HG03521 (cell line): ENCODE results near the gene FUT1.

Source experiments
- ATAC-seq: cut with Tn5 transposase; IDR thresholded peaks from one replicate; pipeline ENCODE4 v1.9.1; 2021; ENCODE audit warnings: mild to moderate bottlenecking, moderate library complexity; ENCODE audit not compliant: unreplicated experiment

FUT1 gene

DNA sequence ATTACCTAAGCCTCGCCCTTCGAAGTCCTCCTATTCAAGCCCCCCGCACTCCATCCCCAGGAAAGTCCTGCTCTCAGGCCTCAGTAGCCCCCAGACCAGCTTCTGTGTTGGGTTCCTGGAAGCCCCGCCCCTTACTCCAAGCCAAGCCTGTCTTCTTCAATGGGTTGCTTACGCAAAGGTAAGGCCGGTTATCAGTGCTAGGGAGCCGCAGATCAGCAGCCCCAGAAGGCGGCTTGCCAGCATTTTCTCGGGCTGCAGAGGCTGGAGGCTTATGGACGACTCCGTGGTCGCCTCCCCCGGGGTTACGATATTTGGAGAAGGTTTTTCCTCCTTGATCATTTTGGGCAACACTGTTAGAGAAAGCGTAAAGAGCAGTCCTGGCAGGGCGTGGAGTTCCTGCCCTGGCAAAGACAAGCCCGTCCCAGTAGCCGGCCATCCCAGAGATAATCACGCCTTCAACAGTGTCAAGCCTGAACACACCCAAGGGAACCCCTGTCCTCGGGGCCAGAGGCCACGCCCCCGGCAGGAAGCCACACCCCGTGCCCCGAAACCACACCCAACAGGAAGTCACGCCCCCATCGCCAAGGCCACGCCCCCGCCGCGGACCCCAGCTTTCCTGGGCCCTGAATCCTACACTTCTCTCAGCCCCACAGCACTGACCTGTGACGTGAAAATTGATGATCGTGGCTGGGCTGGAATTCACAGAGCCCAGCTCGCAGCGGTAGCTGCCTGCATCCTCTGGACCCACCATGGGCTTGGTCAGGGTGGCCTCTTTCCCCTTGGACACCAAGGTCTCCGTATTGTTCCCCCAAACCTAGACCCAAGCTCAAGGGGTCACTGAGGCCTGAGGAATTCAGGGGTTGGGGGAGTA is 11.1 kb downstream of the FUT1 start:
- no peak for ATAC-seq

DNA sequence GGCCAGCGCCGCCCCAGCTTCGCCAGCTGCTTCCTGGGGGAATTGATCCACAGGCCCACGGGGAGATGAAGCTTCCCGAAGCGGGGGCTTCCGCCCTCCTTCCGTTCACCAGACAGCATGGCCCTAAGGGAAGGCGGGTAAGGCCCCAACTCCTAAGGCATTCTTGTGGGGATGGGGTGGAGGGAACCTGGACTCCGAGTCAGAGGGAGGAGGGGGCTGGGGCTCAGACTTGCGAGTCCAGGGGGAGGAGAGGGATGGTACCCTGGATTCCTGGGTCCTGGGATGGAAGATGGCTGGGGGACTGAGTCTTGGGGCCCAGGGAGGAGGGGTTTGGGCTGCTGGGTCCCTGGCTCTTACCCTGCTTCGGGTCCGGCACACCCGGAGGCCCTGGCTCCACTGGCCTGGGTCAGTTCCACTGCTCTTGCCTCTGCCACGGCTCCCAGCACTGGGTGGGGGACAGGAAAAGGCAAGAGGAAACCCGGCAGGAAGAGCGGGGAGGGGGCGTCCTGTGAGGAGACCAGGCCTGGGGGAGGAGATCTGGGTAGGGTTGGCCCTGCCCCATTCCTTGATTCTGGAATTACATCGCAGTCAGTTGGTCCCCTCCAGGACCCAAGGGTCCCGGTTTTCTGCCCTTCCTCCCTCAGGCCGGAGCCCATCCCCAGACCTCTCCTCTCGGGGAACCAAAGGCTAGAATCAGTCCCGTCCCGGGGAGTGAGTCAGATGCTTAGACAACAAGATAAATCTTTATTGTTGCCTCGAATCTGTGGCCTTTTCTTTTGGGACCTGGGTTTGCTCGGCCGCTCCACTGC is 12.1 kb downstream of the FUT1 start, which contains the start of gene RASIP1:
Gene RASIP1 (minus strand): TSS at position 447 of the 809 bp plus-strand sequence. CDS start 328 bp downstream, at position 119.
- no peak for ATAC-seq

DNA sequence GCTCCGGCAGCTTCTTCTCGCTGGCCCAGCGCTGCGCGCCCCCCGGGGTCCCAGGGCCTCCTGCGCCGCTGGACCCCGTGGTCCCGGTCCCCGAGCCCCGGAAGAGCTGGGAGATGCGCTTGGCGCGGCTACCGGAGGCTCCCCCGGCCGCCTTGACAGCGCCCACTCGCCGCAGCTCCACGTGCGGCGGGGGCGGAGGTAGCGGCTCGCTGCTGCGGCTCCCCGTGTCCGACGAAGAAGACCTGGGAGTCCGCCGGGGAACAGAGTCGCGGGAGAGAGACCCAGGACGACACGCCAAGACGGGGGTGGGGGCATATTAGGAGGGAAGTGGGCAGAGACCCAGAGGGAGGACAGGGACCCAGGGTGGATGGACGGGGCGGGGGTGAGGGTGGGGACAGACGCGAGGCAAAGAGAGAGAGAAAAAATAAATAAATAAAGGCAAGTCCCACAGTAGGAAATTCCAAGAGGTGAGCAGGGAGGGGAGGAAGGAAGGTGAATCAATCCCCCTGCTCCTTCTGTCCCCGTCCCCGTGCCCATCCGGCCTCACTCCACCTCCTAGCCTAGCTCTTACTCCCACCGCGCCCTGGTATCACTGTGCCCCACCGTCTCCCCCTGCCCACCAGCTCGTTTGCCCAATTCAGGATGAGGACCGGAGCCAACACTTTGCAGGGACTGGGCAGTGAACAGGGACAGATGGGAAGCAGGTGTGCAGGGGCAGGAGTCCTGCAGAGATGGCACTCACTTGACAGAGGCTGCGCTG is 12.9 kb downstream of the FUT1 start:
- no peak for ATAC-seq

DNA sequence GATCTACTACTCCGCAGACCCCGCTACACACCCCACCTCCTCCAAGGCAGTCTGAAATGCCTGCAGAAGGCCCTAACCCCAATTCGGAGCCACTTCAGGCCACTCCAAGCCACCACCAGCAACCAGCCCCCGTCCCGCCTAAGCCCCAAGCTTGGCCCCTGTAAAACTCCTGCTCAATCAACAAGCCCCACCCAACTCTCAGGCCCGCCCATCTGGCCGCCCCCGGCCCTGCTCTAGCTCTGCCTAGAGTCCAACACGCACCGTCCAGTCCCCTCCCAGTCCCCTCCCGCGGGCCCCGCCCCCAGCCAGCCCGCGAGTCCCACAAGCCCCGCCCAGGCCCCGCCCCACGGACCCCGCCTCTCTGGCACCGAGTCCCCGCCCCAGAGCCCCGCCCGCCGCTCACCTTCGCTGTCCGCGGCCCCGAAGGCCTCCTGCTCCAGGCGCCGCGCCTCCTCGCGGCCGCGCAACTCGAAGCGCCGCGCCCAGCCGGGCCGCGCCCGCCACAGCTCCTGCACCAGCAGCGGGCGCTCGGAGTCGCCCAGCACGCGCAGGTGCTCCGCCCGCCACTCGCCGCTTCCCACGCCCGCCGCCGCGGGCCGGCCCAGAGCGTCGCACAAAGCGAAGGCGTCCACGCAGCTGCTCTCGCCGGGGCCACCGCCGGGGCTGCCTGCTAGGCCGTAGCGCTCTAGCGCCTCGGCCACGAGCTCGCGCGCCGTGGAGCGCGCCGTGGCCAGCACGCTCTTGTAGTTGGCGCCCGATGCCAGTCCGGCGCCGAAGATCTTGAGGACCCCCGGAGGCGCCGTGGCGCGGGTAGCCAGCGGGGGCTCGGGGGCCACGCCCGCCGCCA is 13.7 kb downstream of the FUT1 start:
- peak; percentile 75 for ATAC-seq

DNA sequence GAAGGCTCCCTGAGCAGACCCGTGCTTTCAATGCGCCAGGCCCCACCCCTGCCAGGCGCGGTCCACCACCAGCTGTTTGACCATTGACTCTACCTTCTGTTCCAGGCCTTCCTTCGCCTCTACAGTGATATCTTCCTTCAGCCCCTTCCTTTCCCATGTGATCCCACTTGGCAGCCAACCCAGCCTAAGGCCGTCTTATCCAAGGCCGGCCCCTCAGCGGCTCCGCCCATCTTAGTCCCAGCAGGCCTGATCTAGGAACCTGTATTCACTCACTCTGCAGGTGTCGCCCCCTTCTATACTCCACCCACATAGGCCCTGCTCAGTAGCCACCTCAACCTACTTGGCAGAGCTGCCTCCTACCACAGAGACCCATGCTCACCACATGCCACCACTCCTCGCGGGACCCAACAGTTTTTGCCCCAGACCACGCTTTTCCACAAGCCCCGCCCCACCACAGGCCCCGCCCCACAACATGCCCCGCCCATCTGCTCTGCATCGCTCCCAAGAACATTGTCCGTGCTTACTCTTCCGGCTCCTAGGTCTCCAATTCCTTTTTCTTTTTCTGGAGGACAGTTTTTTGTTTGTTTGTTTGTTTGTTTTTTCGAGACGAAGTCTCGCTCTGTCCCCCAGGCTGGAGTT is 15.0 kb downstream of the FUT1 start:
- no peak for ATAC-seq

DNA sequence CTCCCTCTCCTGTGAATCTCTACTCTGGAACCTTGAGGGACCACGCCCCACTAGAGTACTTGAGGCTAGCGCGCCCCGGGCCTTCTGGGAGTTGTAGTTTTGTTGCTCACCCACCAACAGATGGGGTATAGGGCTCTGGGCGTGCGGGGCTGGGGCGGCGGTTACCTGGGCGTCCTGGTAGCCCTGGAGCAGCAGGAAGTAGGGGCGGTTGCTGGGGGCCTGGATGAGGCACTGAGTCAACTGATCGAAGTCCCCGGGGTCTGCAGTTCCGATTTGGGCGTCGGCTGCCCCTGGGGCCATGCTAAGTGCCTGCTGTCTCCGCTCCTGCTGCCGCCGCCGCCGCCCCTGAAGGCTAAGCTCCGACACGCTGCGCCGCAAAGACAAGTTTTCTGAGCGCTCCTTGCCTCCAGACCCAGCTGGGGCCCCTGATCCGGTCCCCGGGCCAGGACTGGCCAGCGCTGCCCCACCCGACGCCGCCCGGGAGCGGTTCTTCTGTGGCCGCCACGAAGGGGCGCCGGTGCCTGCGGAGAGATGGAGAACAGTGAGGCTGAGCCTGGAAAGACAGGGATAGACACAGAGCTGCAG is 17.3 kb downstream of the FUT1 start:
- no peak for ATAC-seq

DNA sequence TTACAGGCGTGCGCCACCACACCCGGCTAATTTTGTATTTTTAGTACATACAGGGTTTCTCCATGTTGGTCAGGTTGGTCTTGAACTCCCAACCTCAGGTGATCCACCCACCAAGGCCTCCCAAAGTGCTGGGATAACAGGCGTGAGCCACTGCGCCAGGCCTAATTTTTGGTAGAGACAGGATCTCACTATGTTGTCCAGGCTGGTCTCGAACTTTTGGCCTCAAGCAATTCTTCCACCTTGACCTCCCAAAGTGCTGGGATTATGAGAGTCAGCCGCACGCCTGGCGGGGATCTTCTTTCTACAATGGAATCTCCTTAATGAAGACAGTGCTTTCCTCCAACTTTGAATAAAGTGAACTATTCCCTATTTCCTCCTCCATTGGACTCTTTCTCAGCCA is 17.8 kb downstream of the FUT1 start:
- ATAC-seq = no peak

DNA sequence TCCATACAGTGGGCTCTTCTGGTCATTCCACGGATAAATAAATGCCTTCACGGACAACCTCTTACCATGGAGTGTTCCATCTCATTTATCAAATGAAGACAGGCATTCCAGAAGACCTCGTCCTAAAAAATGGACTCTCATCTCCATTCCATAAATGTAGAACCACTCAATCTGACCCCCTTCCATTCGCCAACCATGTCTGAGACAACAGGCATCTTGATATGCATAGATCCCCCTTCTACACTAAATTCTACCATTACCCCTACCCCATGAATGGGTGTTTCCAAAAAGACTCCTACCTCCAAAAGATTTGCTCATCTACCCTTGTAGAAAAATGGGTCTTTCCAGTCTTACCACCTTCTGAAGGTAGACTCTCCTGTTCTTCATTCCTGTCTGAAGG is 21.0 kb downstream of the FUT1 start:
- no peak for ATAC-seq

DNA sequence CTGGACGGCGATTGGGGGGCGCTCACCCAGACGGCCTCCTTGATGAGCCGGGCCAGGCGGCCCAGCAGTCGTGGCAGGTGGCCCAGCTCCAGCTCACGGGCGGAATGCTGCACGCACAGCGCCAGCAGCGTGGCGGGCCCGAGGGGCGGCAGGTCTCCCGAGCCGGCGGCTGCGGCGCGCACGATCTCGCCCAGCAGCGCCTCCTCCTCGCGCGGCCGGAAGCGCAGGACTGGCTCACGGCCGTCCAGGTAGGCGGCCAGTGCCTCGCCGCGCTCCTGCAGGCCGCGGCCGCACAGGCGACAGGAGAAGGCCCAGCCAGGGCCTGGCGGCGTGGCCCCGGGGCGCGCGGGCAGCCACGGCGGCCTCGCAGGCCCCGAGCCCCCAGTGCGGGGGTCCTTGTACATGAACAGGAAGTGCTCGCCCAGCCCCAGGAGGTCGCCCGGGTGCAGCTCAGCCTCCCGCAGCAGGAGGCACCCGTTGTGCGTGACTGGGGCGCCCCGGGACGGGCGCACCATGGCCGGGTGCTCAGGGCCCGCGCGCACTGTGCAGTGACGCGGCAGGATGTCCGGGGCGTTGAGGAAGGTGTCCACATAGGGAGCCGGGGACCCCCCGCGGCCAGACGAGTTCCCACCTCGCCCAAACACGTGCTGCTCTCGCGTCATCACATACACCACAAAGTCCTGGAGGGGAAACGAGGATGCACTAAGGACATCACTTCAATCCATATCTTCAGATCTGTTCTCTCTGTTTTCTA is 23.4 kb downstream of the FUT1 start:
- ATAC-seq = no peak

DNA sequence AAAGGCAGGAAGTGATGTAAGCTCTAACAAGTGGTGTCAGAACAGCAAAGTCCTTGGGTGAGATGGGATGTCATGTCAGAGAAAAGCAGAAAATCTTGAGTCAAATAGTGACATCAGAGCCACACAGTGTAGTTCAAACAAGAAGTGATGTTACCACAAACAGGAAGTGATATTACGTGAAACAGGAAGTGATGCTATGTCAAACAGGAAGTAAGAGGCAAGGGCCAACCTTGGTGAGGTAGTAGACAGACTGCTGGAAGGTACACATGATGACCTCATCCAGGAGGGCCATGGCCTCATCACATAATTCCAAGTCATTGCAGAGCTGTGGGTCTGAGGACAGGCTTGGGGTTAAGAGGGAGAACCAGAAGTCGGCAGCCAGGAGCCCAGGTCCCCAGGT is 25.9 kb downstream of the FUT1 start:
- ATAC-seq = no peak

DNA sequence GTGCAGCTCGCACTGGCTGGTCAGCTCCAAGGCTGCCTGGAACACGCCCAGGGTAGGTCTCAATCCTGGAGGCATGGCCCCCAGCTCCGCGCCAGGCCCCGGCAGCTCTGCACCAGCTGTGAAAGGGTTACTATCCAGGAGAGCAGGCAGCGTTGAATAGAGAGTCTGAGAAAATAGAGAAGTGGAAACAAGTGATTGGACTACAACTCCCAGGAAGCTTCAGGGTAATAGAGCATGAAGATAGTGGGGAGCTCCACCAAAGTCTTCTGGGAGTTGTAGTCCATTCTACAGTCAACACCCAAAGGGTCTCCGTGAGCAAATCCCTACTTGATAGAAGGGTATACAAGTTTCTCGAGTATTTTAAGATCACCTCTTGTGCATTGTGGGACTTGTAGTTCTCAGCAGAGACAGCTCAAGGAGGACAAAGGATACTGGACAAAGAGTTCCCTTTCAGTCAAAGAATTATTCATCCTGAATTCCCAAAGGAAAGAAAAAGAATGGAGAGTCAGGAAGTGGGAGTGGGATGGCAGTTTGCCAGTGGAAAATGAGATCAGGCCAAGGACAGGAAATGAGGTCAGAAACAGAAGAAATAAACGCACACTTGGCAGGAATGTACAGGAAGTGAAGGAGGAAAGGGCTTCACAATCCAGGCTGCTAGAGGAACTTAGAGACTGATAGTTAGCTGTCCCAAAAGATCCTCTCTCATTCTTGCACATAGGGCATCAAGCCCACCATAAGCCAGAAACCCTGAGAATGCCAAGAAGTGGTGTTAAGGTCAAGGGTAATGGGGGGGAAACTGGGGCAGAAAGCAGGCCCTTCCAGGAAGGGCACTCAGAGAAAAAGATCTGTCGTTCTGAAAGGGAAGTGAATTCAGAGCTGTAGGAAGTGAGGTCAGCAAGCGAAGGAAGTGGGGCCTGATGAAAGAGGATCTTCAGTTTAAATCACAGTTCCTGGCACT is 27.4 kb downstream of the FUT1 start:
- ATAC-seq = no peak

DNA sequence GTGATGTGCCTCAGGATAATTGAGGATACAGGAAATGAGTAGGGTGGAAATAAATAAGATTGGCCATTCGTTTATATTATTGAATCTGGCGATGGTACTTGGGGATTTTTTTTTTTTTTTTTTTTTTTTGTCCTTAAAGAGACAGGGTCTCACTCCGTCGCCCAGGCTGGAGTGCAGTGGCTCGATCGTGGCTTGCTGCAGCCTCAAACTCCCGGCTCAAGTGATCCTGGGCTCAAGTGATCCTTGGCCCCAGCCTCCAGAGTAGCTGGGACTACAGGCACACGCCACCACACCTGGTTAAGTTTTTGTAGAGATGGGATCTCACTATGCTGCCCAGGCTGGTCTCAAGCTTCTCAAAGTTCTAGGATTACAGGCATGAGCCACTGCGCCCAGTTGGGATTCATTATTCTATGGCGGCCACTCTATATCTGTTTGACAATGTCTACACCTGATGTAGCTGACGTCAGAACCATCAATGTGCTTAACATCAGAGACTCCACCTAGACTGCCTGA is 30.2 kb downstream of the FUT1 start:
- no peak for ATAC-seq

DNA sequence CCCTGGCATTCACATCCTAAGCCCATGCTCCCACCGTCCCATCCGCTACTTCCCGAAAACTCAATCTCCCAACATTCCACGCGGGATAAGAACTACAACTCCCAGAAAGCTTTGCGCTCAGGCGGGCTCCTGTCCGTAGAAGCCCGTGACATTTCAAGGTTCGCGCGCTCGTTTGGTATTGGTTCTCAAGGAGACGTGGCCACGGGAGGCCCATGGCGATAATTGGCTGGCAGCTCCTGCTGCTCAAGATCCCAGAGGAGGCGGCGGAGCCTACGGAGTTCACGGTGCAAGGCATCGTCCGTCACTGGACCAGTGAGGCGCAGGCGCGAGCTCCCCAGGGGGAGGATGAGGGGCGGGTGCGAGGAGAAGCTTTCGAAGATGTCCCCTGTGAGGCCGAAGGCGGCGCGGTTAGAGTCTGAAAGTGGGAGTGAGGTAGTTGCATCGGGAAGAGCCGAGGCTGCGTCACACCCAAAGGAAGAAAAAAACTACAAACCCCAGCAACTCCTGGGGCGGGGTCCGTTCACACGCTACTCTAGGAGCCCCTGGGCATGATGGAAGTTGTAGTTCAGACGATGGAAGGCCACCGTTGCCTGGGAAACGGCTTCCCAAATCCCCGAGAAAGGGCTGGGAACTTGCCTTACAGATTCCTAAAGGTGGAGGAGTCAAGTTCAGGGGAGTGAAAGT is 31.7 kb downstream of the FUT1 start:
- peak; percentile 73 for ATAC-seq

DNA sequence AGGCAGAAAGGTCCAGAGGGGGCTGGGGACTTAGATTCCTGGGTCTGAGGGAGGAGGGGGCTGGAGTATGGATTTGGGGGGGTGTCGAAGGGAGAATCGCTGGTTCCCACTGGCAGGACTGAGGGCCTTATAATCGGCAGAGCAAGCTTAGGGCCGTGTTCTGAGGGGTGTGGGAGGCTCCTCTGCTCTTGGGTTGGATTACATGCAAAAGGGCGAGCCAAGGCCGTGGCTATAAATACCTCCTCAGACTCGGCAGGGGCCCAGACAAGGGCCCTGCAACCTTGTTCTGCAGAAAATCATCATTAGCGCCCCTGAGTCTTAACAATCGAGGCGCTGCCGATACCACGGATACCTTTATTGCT is 32.2 kb downstream of the FUT1 start:
- no peak for ATAC-seq

DNA sequence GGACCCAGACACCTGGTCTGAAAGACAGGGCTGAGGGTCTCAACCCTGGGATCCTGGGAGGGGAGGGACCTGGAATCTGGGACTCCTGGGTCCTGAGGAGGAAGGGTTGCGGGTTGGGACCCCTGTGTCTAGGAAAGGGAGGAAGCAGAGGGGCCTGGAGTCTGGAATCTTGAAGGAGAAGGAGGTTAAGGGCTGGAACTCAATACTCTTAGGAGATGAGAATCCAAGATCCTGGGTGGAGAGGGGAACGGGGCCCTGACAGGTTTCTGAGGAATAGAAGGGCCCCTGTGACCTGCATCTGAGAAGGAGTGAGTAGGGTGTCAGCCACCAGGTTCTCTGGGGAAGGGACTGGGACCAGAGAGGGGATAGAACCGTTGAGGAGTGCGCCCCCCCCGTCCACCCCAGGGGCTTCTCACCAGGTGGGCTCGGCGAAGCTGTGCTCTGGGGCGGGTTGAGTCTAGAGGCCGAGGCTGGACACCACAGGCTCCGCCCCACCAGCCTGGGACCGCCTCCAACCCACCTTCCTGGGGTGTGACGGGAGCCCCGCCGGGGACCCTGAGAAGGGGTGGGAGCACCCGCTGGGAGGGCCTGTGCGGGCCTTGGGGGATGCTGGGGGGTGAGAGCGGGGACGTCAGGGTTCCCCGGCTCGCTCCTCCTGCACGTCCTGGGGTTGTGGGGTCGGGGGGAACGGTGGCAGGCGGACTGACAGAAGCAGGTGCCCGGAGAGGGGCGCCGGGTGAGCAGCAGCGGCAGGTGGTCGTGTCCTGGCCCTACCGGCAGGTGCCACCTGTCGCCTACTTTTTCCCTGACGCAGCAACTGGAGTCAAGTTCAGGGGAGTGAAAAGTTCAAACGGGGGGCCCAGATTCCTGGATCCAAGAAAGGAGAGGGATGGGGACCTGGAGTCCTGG is 32.9 kb downstream of the FUT1 start, which contains the start of gene MAMSTR:
Gene MAMSTR (minus strand): TSS at position 463 of the 909 bp plus-strand sequence. CDS start 694 bp downstream, outside the sequence.
- ATAC-seq = no peak
